Heart left ventricle (tissue), 16 donors: Measurements from ENCODE around the gene APEH. TPM values are rescaled to one million over a fixed set of nuclear protein-coding genes. Genes with fewer than 3 reads are reported as not detected.

Experiments
- ATAC-seq, 4 donors: fragments of 200-7000 bp; cut with Tn5 transposase; one replicate each; pipeline ENCODE4 v1.9.1; 2020 to 2022; ENCODE audit warnings: moderate library complexity in 4 of 4, mild to moderate bottlenecking in 3 of 4, moderate number of reproducible peaks in 1 of 4
- DNase-seq, 5 donors: peaks; one replicate each; pipeline ENCODE4 v3.0.0-alpha.2; 2020
- H3K27ac ChIP-seq, 12 donors: fragments of 200-600 bp; sonication (generic) in 4 of 12; one replicate each; pipeline versions ENCODE4 v1.5.0 to v1.8.0; 2016 to 2022; ENCODE audit warnings: mild to moderate bottlenecking in 2 of 12
- H3K27me3 ChIP-seq, 9 donors: fragments of 200-600 bp; sonication (generic) in 2 of 9; one replicate each; pipeline versions ENCODE4 v1.5.1 to v1.8.0; 2016 to 2022; ENCODE audit warnings: mild to moderate bottlenecking in 3 of 9
- H3K36me3 ChIP-seq, 9 donors: fragments of 200-600 bp; sonication (generic) in 2 of 9; one replicate each; pipeline versions ENCODE4 v1.5.0 to v1.8.0; 2018 to 2022; ENCODE audit warnings: mild to moderate bottlenecking in 2 of 9
- H3K4me1 ChIP-seq, 12 donors: fragments of 200-600 bp; sonication (generic) in 4 of 12; one replicate each; pipeline versions ENCODE4 v1.5.0 to v1.8.0; 2016 to 2022; ENCODE audit warnings: mild to moderate bottlenecking in 3 of 12
- H3K4me3 ChIP-seq, 12 donors: fragments of 200-600 bp; sonication (generic) in 4 of 12; one replicate each; pipeline versions ENCODE4 v1.5.0 to v1.8.0; 2017 to 2022; ENCODE audit warnings: mild to moderate bottlenecking in 9 of 12, moderate library complexity in 4 of 12
- H3K9me3 ChIP-seq, 12 donors: fragments of 200-600 bp; sonication (generic) in 4 of 12; one replicate each; pipeline versions ENCODE4 v1.5.0 to v1.8.0; 2016 to 2022; ENCODE audit warnings: mild to moderate bottlenecking in 1 of 12
- CTCF ChIP-seq, 12 donors: fragments of 200-600 bp; sonication (generic) in 4 of 12; IDR thresholded peaks; one replicate each; pipeline versions ENCODE4 v1.5.0 to v1.8.0; 2018 to 2022; ENCODE audit warnings: antibody characterized with exemption in 12 of 12, mild to moderate bottlenecking in 5 of 12
- POLR2A ChIP-seq, 2 donors: fragments of 450-650 bp; IDR thresholded peaks; one replicate each; pipeline ENCODE4 v1.6.1; 2017; ENCODE audit warnings: antibody characterized with exemption in 2 of 2, mild to moderate bottlenecking in 2 of 2, moderate library complexity in 2 of 2
- WGBS, 4 donors: extraction: QIAGEN DNeasy Blood & Tissue Kit in 2 of 4; methylation state at CpG; one replicate each; pipeline versions ENCODE4 v1.1.5 to v1.1.7; 2013 to 2018; 5-methylcytosine and 5-hydroxymethylcytosine counted together
- intact Hi-C, 10 donors: fragments of 100-400 bp; cut with DNase I; formaldehyde crosslinking; loops; one replicate each; pipeline versions ENCODE4 v1.11.1 to v1.14.2; 2022
- polyA plus RNA-seq, 2 donors: library from polyadenylated mRNA; stranded (reverse); fragments of 200-250 nt; gene quantifications; one replicate each; pipeline ENCODE4 v1.2.3, GENCODE V29; 2013
- total RNA-seq, 9 donors: library from RNA; depleted of rRNA in 2 of 9; stranded (reverse); fragments of >200 nt in 2 of 9; fragmentation: NEBNext Ultra II Directional in 3 of 9; extraction: Animal tissue kit (Norgen Biotek cat#: 25700) in 3 of 9; gene quantifications; one replicate each; pipeline versions ENCODE4 v1.1.0 to v1.2.4, GENCODE V29; 2016 to 2023
- donor health status: ischemic (EF 13 %, LVEDD 7.1; RV severe dilation, severe dysfunction).
- donor health status: healthy with polysubstance abuse.
- donor health status: DM: no; HTN: yes; CAD: no.
- donor health status: DM: no; HTN: no; CAD: no.
- donor health status: ischemic (EF 25% LVEDD 6.9; RV normal size, moderate dysfunction).
- donor health status: ischemic (EF 25% LVEDD 5.7; RV mildly dilated, moderate dysfunction).
- donor health status: healthy.
- donor health status: DM: yes; HTN: yes; CAD: no.
- donor health status: ischemic (EF 35%, LVEDD 5.7; RV mildly dilated, moderate dysfunction).
- donor health status: nonischemic (EF 11% LVEDD 7.7; RV severe dilation, severe dysfunction).
- donor health status: DM: yes; HTN: yes; CAD: no.
- donor health status: PGD.
- donor health status: ischemic (EF 29% LVEDD 5.4; RV normal size, mild dysfunction).
- donor health status: nonischemic (EF 23%, LVEDD 6.1; RV moderate dilation, normal function).

APEH gene
- total and polyA plus RNA-seq, 11 donors: 18.3 to 136 (median 102) TPM

- Histone ChIP-seq H3K9me3 (no peaks in the 10 kb centered on the region), H3K27me3 (no peaks in the 10 kb centered on the region), H3K4me3 (peak overlapping the region; percentile 66 to 100 (median 80)), H3K36me3 (peaks cover 0 to 26% (median 24%) of the 10 kb centered on the region in 9 donors), H3K4me1 (peaks cover 0 to 28% (median 14%) of the 10 kb centered on the region in 12 donors), H3K27ac (peak overlapping the region in 11 of 12 donors; percentile 85 to 99 (median 90))
- DNase-seq: peak in 1 of 5 donors; percentile 40
- intact Hi-C loops: loop anchor here in 3 of 10 donors (2.0 to 10.0 kb wide), 3 partner anchors 134 to 538 kb away; partner anchors contain the start of genes DAG1 (in 1 of the 3) and LAMB2 (in 1 of the 3)
- WGBS, 4 donors: 16 to 23% (median 21%) methylated on average over 16 to 17 of the region's 17 CpGs
- no peak for ATAC-seq
- TF ChIP-seq CTCF (IDR thresholded peaks at IDR 0.05) (no peak), POLR2A (IDR thresholded peaks at IDR 0.05) (no peak)
These were observed 933 bp upstream of the APEH start for GRCh38 chr3:49673121-49673714.

GRCh38 chr3:49674497-49674983 is 389 bp downstream of the APEH start:
- DNase-seq: no peak
- ATAC-seq: peak in 3 of 4 donors; percentile 8 to 42 (median 34)

GRCh38 chr3:49675912-49676311 is 1.8 kb downstream of the APEH start:
- 89 to 93% (median 92%) methylated on average over 8 to 11 of the region's 11 CpGs for WGBS, 4 donors
- Histone ChIP-seq H3K27ac (no peak overlapping the region), H3K27me3 (no peaks in the 10 kb centered on the region), H3K9me3 (no peaks in the 10 kb centered on the region), H3K4me3 (no peak overlapping the region), H3K36me3 (peaks cover 0 to 53% (median 51%) of the 10 kb centered on the region in 9 donors), H3K4me1 (peaks cover 0 to 28% (median 14%) of the 10 kb centered on the region in 12 donors)
- DNase-seq (no peak), ATAC-seq (no peak)
- TF ChIP-seq CTCF (IDR thresholded peaks at IDR 0.05) (no peak), POLR2A (IDR thresholded peaks at IDR 0.05) (no peak)
- intact Hi-C loops: loop anchor here in 1 of 10 donors (10.0 kb wide), 1 partner anchor 541 kb away; the partner anchor contains the start of gene LAMB2

More at GRCh38 chr3:49674497-49674983, 389 bp downstream of the APEH start:
- H3K4me1 ChIP-seq: peaks cover 0 to 28% (median 14%) of the 10 kb centered on the region in 12 donors
- intact Hi-C loops: loop anchor here in 2 of 10 donors (5.0 to 10.0 kb wide), 2 partner anchors 202 to 540 kb away; partner anchors contain the start of genes DAG1 (in 1 of the 2) and LAMB2 (in 1 of the 2)
- TF ChIP-seq CTCF (IDR thresholded peaks at IDR 0.05) (no peak), POLR2A (IDR thresholded peaks at IDR 0.05) (no peak)
- no peaks in the 10 kb centered on the region for H3K27me3 ChIP-seq
- peak overlapping the region in 11 of 12 donors; percentile 85 to 99 (median 90) for H3K27ac ChIP-seq
- WGBS, 4 donors: 9 to 45% (median 29%) methylated on average over 14 to 34 of the region's 34 CpGs
- peaks cover 0 to 40% (median 37%) of the 10 kb centered on the region in 9 donors for H3K36me3 ChIP-seq
- peak overlapping the region; percentile 66 to 100 (median 80) for H3K4me3 ChIP-seq
- no peaks in the 10 kb centered on the region for H3K9me3 ChIP-seq

GRCh38 chr3:49680493-49681231 is 6.5 kb downstream of the APEH start:
- peaks cover 0 to 89% (median 82%) of the 10 kb centered on the region in 9 donors for H3K36me3 ChIP-seq
- H3K27ac ChIP-seq: no peak overlapping the region
- intact Hi-C loops: no loop called here
- ATAC-seq (no peak), DNase-seq (no peak)
- no peak for TF ChIP-seq CTCF (IDR thresholded peaks at IDR 0.05)
- no peak for TF ChIP-seq POLR2A (IDR thresholded peaks at IDR 0.05)
- H3K4me3 ChIP-seq: no peak overlapping the region
- no peaks in the 10 kb centered on the region for H3K9me3 ChIP-seq
- no peaks in the 10 kb centered on the region for H3K27me3 ChIP-seq
- 84 to 89% (median 87%) methylated on average over 4 to 7 of the region's 7 CpGs for WGBS, 4 donors
- H3K4me1 ChIP-seq: peaks cover 0 to under 1% (median 0%) of the 10 kb centered on the region in 12 donors
